HEK293 (cell line): Measurements from ENCODE around the gene NFE2L1.

ENCODE experiments used
- IKZF3 ChIP-seq: fragments of 450-650 bp; IDR thresholded peaks from 2 replicates; pipeline ENCODE4 v1.5.0; 2018; ENCODE audit warnings: missing biosample characterization, mild to moderate bottlenecking, missing genetic modification characterization, moderate library complexity
- KLF9 ChIP-seq: fragments of 450-650 bp; formaldehyde crosslinking; IDR thresholded peaks from 2 replicates; pipeline ENCODE4 v1.5.1; 2016; ENCODE audit warnings: missing biosample characterization, missing genetic modification characterization, low read depth
- MEIS1 ChIP-seq: sonication (generic); formaldehyde crosslinking; IDR thresholded peaks from 2 replicates; pipeline ENCODE4 v1.8.1; 2022; ENCODE audit warnings: missing genetic modification reagents, mild to moderate bottlenecking, borderline replicate concordance
- PRDM1 ChIP-seq: fragments of 450-650 bp; formaldehyde crosslinking; IDR thresholded peaks from 2 replicates; pipeline ENCODE4; 2016; ENCODE audit warnings: missing biosample characterization, missing genetic modification characterization
- SETDB1 ChIP-seq: IDR thresholded peaks from one replicate; pipeline ENCODE4 v1.6.1; 2017; ENCODE audit warnings: mild to moderate bottlenecking, low read length, moderate library complexity, mixed read lengths; ENCODE audit not compliant: insufficient read length
- YY2 ChIP-seq: fragments of 450-650 bp; formaldehyde crosslinking; IDR thresholded peaks from 2 replicates; pipeline ENCODE4 v1.5.1; 2016; ENCODE audit warnings: missing biosample characterization, missing genetic modification characterization
- ZBTB17 ChIP-seq: fragments of 450-650 bp; formaldehyde crosslinking; IDR thresholded peaks from 2 replicates; pipeline ENCODE4 v1.5.1; 2016; ENCODE audit warnings: missing biosample characterization, missing genetic modification characterization
- ZBTB20 ChIP-seq: fragments of 450-650 bp; formaldehyde crosslinking; IDR thresholded peaks from 2 replicates; pipeline ENCODE4 v1.5.1; 2016; ENCODE audit warnings: missing biosample characterization, missing genetic modification characterization
- ZEB2 ChIP-seq: fragments of 450-650 bp; formaldehyde crosslinking; IDR thresholded peaks from 2 replicates; pipeline ENCODE4 v1.5.1; 2016; ENCODE audit warnings: missing biosample characterization, missing genetic modification characterization
- ZNF140 ChIP-seq: fragments of 450-650 bp; formaldehyde crosslinking; IDR thresholded peaks from 2 replicates; pipeline ENCODE4 v1.5.1; 2016; ENCODE audit warnings: missing biosample characterization, missing genetic modification characterization
- ZNF19 ChIP-seq: fragments of 450-650 bp; formaldehyde crosslinking; IDR thresholded peaks from 2 replicates; pipeline ENCODE4; 2016; ENCODE audit warnings: missing biosample characterization, missing genetic modification characterization, low read depth
- ZNF211 ChIP-seq: fragments of 450-650 bp; formaldehyde crosslinking; IDR thresholded peaks from 2 replicates; pipeline ENCODE4 v1.5.1; 2016; ENCODE audit warnings: low read depth, missing biosample characterization, missing genetic modification characterization
- ZNF274 ChIP-seq, 2 experiments: fragments of 200-500 bp in 1 of 2; fragments of 450-650 bp in 1 of 2; sonication (Bioruptor generic) in 1 of 2; formaldehyde crosslinking in 1 of 2; IDR thresholded peaks; 2 replicates each; pipeline versions ENCODE4 v1.5.1 to v1.6.1; 2014 to 2016; ENCODE audit warnings: borderline replicate concordance in 1 of 2, inconsistent platforms in 1 of 2, low read length in 1 of 2, missing biosample characterization in 1 of 2, missing genetic modification characterization in 1 of 2
- ZNF394 ChIP-seq: fragments of 450-650 bp; formaldehyde crosslinking; IDR thresholded peaks from 2 replicates; pipeline ENCODE4 v1.5.1; 2016; ENCODE audit warnings: missing biosample characterization, missing genetic modification characterization, mild to moderate bottlenecking, moderate library complexity, borderline replicate concordance
- ZNF423 ChIP-seq: fragments of 450-650 bp; formaldehyde crosslinking; IDR thresholded peaks from 2 replicates; pipeline ENCODE4 v1.5.1; 2016; ENCODE audit warnings: missing biosample characterization, missing genetic modification characterization
- ZNF501 ChIP-seq: fragments of 450-650 bp; formaldehyde crosslinking; IDR thresholded peaks from 2 replicates; pipeline ENCODE4 v1.5.1; 2016; ENCODE audit warnings: missing biosample characterization, missing genetic modification characterization
- ZNF623 ChIP-seq: fragments of 450-650 bp; formaldehyde crosslinking; IDR thresholded peaks from 2 replicates; pipeline ENCODE4 v1.5.1; 2016; ENCODE audit warnings: missing biosample characterization, missing genetic modification characterization
- ZNF660 ChIP-seq: fragments of 450-650 bp; IDR thresholded peaks from 2 replicates; pipeline ENCODE4 v1.5.1; 2018; ENCODE audit warnings: missing biosample characterization, mild to moderate bottlenecking, missing genetic modification characterization
- ZNF791 ChIP-seq: fragments of 450-650 bp; formaldehyde crosslinking; IDR thresholded peaks from 2 replicates; pipeline ENCODE4 v1.5.1; 2016; ENCODE audit warnings: missing biosample characterization, missing genetic modification characterization
- ZNF830 ChIP-seq: fragments of 450-650 bp; IDR thresholded peaks from 2 replicates; pipeline ENCODE4 v1.5.0; 2018; ENCODE audit warnings: missing biosample characterization, missing genetic modification characterization, low read depth, mild to moderate bottlenecking, moderate library complexity
- ZXDB ChIP-seq: fragments of 450-650 bp; formaldehyde crosslinking; IDR thresholded peaks from 2 replicates; pipeline ENCODE4 v1.5.1; 2016; ENCODE audit warnings: missing biosample characterization, missing genetic modification characterization
- TF ChIP-seq, protein P1 (sequence below): fragments of 450-650 bp; IDR thresholded peaks from 2 replicates; pipeline ENCODE4 v1.5.1; 2018; ENCODE audit warnings: missing biosample characterization, mild to moderate bottlenecking, missing genetic modification characterization
- TF ChIP-seq, protein P2 (sequence below): fragments of 450-650 bp; formaldehyde crosslinking; IDR thresholded peaks from 2 replicates; pipeline ENCODE4 v1.5.1; 2016; ENCODE audit warnings: missing biosample characterization, missing genetic modification characterization
- TF ChIP-seq, protein P3 (sequence below): fragments of 450-650 bp; formaldehyde crosslinking; IDR thresholded peaks from 2 replicates; pipeline ENCODE4 v1.5.1; 2016; ENCODE audit warnings: missing biosample characterization, missing genetic modification characterization
- TF ChIP-seq, protein P4 (sequence below): fragments of 450-650 bp; formaldehyde crosslinking; IDR thresholded peaks from 2 replicates; pipeline ENCODE4 v1.5.1; 2017; ENCODE audit warnings: missing biosample characterization, missing genetic modification characterization
- TF ChIP-seq, protein P5 (sequence below): fragments of 450-650 bp; formaldehyde crosslinking; IDR thresholded peaks from 2 replicates; pipeline ENCODE4 v1.5.1; 2016; ENCODE audit warnings: missing biosample characterization, missing genetic modification characterization
- TF ChIP-seq, protein P6 (sequence below): fragments of 450-650 bp; formaldehyde crosslinking; IDR thresholded peaks from 2 replicates; pipeline ENCODE4 v1.5.1; 2016; ENCODE audit warnings: missing biosample characterization, missing genetic modification characterization
- TF ChIP-seq, protein P7 (sequence below): fragments of 450-650 bp; formaldehyde crosslinking; IDR thresholded peaks from 2 replicates; pipeline ENCODE4 v1.5.1; 2016; ENCODE audit warnings: missing biosample characterization, missing genetic modification characterization, borderline replicate concordance

Gene NFE2L1

DNA sequence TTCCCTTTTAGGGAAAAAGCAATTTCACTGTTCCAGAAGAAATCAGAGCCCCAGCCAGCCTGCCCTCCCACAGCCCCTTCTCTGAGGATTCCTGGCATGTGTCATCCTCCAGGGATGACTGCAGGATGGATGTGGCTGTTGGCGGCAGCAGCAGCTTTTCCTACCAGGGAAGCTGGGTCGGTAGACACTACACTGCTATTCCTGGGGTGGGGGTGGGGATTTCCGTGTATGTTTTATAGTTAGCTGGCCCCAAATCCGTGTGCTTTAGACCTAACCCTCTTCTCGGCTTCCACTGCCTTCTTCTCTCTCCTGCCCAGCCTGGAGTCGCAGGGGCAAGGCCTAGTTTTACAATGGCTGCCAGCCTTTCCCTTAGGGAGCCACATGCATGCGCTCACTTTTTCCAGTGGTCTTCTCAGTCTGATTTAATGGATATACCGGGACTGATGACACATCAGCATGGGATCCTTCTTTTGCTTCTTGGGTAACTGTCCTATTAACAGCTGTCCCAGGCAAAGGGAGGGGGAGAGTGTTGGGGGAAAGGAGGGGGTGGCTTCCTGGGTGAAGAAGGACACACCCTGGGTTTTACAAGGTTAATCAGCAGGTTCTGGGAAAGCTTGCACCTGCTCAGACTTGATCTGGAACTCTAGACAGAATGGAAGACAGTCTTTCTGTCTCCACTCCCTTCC is 2.7 kb upstream of the NFE2L1 start (continued):
- TF ChIP-seq, protein P1, sequence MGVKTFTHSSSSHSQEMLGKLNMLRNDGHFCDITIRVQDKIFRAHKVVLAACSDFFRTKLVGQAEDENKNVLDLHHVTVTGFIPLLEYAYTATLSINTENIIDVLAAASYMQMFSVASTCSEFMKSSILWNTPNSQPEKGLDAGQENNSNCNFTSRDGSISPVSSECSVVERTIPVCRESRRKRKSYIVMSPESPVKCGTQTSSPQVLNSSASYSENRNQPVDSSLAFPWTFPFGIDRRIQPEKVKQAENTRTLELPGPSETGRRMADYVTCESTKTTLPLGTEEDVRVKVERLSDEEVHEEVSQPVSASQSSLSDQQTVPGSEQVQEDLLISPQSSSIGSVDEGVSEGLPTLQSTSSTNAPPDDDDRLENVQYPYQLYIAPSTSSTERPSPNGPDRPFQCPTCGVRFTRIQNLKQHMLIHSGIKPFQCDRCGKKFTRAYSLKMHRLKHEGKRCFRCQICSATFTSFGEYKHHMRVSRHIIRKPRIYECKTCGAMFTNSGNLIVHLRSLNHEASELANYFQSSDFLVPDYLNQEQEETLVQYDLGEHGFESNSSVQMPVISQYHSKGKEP (tag by site-specific recombination): no peak
- TF ChIP-seq ZNF423: 0 out of 2 replicates have a peak, but pooled peaks have one; percentile 25
- peak; percentile 54 for TF ChIP-seq ZBTB17 (tag by site-specific recombination)
- TF ChIP-seq, protein P2, sequence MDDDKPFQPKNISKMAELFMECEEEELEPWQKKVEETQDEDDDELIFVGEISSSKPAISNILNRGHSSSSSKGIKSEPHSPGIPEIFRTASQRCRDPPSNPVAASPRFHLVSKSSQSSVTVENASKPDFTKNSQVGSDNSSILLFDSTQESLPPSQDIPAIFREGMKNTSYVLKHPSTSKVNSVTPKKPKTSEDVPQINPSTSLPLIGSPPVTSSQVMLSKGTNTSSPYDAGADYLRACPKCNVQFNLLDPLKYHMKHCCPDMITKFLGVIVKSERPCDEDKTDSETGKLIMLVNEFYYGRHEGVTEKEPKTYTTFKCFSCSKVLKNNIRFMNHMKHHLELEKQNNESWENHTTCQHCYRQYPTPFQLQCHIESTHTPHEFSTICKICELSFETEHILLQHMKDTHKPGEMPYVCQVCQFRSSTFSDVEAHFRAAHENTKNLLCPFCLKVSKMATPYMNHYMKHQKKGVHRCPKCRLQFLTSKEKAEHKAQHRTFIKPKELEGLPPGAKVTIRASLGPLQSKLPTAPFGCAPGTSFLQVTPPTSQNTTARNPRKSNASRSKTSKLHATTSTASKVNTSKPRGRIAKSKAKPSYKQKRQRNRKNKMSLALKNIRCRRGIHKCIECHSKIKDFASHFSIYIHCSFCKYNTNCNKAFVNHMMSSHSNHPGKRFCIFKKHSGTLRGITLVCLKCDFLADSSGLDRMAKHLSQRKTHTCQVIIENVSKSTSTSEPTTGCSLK (tag by site-specific recombination): no peak
- TF ChIP-seq, protein P3, sequence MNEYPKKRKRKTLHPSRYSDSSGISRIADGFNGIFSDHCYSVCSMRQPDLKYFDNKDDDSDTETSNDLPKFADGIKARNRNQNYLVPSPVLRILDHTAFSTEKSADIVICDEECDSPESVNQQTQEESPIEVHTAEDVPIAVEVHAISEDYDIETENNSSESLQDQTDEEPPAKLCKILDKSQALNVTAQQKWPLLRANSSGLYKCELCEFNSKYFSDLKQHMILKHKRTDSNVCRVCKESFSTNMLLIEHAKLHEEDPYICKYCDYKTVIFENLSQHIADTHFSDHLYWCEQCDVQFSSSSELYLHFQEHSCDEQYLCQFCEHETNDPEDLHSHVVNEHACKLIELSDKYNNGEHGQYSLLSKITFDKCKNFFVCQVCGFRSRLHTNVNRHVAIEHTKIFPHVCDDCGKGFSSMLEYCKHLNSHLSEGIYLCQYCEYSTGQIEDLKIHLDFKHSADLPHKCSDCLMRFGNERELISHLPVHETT (tag by site-specific recombination): no peak
- no peak for TF ChIP-seq IKZF3
- TF ChIP-seq, protein P4, sequence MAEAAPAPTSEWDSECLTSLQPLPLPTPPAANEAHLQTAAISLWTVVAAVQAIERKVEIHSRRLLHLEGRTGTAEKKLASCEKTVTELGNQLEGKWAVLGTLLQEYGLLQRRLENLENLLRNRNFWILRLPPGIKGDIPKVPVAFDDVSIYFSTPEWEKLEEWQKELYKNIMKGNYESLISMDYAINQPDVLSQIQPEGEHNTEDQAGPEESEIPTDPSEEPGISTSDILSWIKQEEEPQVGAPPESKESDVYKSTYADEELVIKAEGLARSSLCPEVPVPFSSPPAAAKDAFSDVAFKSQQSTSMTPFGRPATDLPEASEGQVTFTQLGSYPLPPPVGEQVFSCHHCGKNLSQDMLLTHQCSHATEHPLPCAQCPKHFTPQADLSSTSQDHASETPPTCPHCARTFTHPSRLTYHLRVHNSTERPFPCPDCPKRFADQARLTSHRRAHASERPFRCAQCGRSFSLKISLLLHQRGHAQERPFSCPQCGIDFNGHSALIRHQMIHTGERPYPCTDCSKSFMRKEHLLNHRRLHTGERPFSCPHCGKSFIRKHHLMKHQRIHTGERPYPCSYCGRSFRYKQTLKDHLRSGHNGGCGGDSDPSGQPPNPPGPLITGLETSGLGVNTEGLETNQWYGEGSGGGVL (tag by site-specific recombination): peak; percentile 86
- no peak for TF ChIP-seq ZNF830 (tag by site-specific recombination)
- no peak for TF ChIP-seq ZNF501
- no peak for TF ChIP-seq ZNF140 (tag by site-specific recombination)
- TF ChIP-seq PRDM1: peak; percentile 71
- 0 out of 2 replicates have a peak, but pooled peaks have one; percentile 33 for TF ChIP-seq ZNF660 (tag by site-specific recombination)
- TF ChIP-seq ZBTB20 (tag by site-specific recombination): no peak
- no peak for TF ChIP-seq ZNF791 (tag by site-specific recombination)
- TF ChIP-seq, protein P5, sequence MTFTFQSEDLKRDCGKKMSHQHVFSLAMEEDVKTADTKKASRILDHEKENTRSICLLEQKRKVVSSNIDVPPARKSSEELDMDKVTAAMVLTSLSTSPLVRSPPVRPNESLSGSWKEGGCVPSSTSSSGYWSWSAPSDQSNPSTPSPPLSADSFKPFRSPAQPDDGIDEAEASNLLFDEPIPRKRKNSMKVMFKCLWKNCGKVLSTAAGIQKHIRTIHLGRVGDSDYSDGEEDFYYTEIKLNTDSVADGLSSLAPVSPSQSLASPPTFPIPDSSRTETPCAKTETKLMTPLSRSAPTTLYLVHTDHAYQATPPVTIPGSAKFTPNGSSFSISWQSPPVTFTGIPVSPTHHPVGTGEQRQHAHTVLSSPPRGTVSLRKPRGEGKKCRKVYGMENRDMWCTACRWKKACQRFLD (tag by site-specific recombination): no peak
- no peak for TF ChIP-seq KLF9 (tag by site-specific recombination)
- TF ChIP-seq ZNF623 (tag by site-specific recombination): no peak
- TF ChIP-seq, protein P6, sequence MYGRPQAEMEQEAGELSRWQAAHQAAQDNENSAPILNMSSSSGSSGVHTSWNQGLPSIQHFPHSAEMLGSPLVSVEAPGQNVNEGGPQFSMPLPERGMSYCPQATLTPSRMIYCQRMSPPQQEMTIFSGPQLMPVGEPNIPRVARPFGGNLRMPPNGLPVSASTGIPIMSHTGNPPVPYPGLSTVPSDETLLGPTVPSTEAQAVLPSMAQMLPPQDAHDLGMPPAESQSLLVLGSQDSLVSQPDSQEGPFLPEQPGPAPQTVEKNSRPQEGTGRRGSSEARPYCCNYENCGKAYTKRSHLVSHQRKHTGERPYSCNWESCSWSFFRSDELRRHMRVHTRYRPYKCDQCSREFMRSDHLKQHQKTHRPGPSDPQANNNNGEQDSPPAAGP (tag by site-specific recombination): peak; percentile 81
- no peak for TF ChIP-seq ZNF211 (tag by site-specific recombination)
- TF ChIP-seq ZNF394 (tag by site-specific recombination): peak; percentile 53; the same call in 1 of the 2 replicates
- TF ChIP-seq ZEB2 (tag by site-specific recombination): peak; percentile 58; the same call in 1 of the 2 replicates
- TF ChIP-seq ZNF19: no peak
- no peak; the same call in 1 of the 2 replicates for TF ChIP-seq ZXDB
- peak; percentile 62; the same call in 1 of the 2 replicates for TF ChIP-seq YY2 (tag by site-specific recombination)
- TF ChIP-seq, protein P7, sequence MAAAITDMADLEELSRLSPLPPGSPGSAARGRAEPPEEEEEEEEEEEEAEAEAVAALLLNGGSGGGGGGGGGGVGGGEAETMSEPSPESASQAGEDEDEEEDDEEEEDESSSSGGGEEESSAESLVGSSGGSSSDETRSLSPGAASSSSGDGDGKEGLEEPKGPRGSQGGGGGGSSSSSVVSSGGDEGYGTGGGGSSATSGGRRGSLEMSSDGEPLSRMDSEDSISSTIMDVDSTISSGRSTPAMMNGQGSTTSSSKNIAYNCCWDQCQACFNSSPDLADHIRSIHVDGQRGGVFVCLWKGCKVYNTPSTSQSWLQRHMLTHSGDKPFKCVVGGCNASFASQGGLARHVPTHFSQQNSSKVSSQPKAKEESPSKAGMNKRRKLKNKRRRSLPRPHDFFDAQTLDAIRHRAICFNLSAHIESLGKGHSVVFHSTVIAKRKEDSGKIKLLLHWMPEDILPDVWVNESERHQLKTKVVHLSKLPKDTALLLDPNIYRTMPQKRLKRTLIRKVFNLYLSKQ (tag by site-specific recombination): no peak
- TF ChIP-seq SETDB1: no peak
- TF ChIP-seq MEIS1 (CRISPR knock-in tag): no peak
- TF ChIP-seq ZNF274 (IDR thresholded peaks at IDR 0.05; ENCODE audit: low read length): no peak
- no peak for TF ChIP-seq ZNF274 (tag by site-specific recombination; IDR thresholded peaks at IDR 0.05; ENCODE audit: borderline replicate concordance)
